ENCODE measurements around the gene SMURF1. TPM values are rescaled to one million over a fixed set of nuclear protein-coding genes. Genes with fewer than 3 reads are reported as not detected.

SMURF1 gene
- total and polyA plus RNA-seq, 2 of the 4 experiments (the other 2 are of a cell fraction): 13.4 to 20.3 TPM

GRCh38 chr7:99123571-99124033 is 20.3 kb downstream of the SMURF1 start:
- no peak overlapping the region for H4K8ac ChIP-seq (ENCODE audit: low read depth in 2 of 2, low read length in 2 of 2)
- no peak overlapping the region; the same call in 1 of the 2 replicates for H3K18ac ChIP-seq (ENCODE audit: low read depth, low read length)
- no peak overlapping the region for H3K9ac ChIP-seq (ENCODE audit: low read depth, low read length)
- TF ChIP-seq MXI1 (IDR thresholded peaks at IDR 0.05; ENCODE audit: borderline replicate concordance, low read depth, low read length): no peak
- peak; percentile 75 for TF ChIP-seq CEBPB (IDR thresholded peaks at IDR 0.05; ENCODE audit: low read depth, low read length)
- no peak for TF ChIP-seq RAD21 (IDR thresholded peaks at IDR 0.05; ENCODE audit: low read length)
- no peak for TF ChIP-seq FOS (IDR thresholded peaks at IDR 0.05; ENCODE audit: low read depth, low read length)
- no peaks in the 10 kb centered on the region for H3K27me3 ChIP-seq (ENCODE audit: control insufficient read depth, insufficient read depth, low read length)
- intact Hi-C loops (cut with micrococcal nuclease) (no loop called here), in situ Hi-C loops (cut with MboI; ENCODE audit: low sequenced_read_pairs) (no loop called here), dilution Hi-C loops (cut with HindIII; ENCODE audit: low sequenced_read_pairs, unreplicated experiment) (no loop called here)
- peaks cover 25% of the 10 kb centered on the region for H3K9me1 ChIP-seq (ENCODE audit: insufficient read depth, low read length)
- H3K4ac ChIP-seq (ENCODE audit: low read depth, low read length): peak overlapping the region; percentile 20; the same call in 1 of the 2 replicates
- no CpG with 5 or more reads among the region's 1 CpG for WGBS, 2 experiments (ENCODE audit: extremely low coverage in 2 of 2, insufficient read length in 1 of 2)
- no TSS peak for BruUV-seq (replicated peaks)
- peaks cover 3% of the 10 kb centered on the region for H3K36me3 ChIP-seq (ENCODE audit: control insufficient read depth, insufficient read depth, low read length)
- peak overlapping the region; percentile 31 for H2AK9ac ChIP-seq (replicated peaks; ENCODE audit: low read depth, low read length, poor library complexity)
- DNase-seq: peak; percentile 57
- H2BK120ac ChIP-seq (ENCODE audit: low read depth, low read length): peak overlapping the region; percentile 32; the same call in 1 of the 2 replicates
- H3K9me3 ChIP-seq (ENCODE audit: control insufficient read depth, insufficient read depth, low read length): 0 out of 2 replicates have a peak, but pooled peaks cover 2% of the 10 kb centered on the region
- CTCF ChIA-PET: interaction anchor here (0.5 kb wide), 1 partner anchor 29 kb away, joined by 3 read pairs; no protein-coding TSS in a partner anchor
- H2BK20ac ChIP-seq (ENCODE audit: low read depth, low read length): peak overlapping the region; percentile 14; the same call in 1 of the 2 replicates
- H3K4me1 ChIP-seq (ENCODE audit: control insufficient read depth, insufficient read depth, low read length): peaks cover 22% of the 10 kb centered on the region
- H3K79me1 ChIP-seq (ENCODE audit: low read depth in 1 of 2, low read length in 2 of 2): peaks cover 14 to 77% of the 10 kb centered on the region in 2 experiments
- H2BK5ac ChIP-seq (ENCODE audit: low read depth, low read length, poor library complexity, severe bottlenecking): peak overlapping the region; percentile 42
- no peak overlapping the region for H3K4me3 ChIP-seq (ENCODE audit: insufficient read depth, low read depth, low read length)
- peak; percentile 40 for ATAC-seq (ENCODE audit: low read depth)
- H2AK5ac ChIP-seq (ENCODE audit: low read depth, low read length): peak overlapping the region; percentile 66; the same call in 1 of the 2 replicates
- no peak overlapping the region for H3K4me2 ChIP-seq (ENCODE audit: low read depth, low read length)
- POLR2A ChIA-PET (ENCODE audit: unreplicated experiment): interaction anchor here (0.5 kb wide), 1 partner anchor 14 kb away, joined by 4 read pairs; no protein-coding TSS in a partner anchor
- peaks cover 80% of the 10 kb centered on the region for H4K20me1 ChIP-seq (ENCODE audit: insufficient read depth, low read length)
- no peak overlapping the region; the same call in 2 of the 3 replicates for H2BK15ac ChIP-seq (ENCODE audit: low read depth, low read length)
- H3K23ac ChIP-seq (ENCODE audit: low read depth, low read length): peak overlapping the region; percentile 79; the same call in 1 of the 2 replicates
- H3K14ac ChIP-seq (replicated peaks; ENCODE audit: low read depth, low read length): peak overlapping the region; percentile 64
- no peak overlapping the region for H2AFZ ChIP-seq (replicated peaks; ENCODE audit: low read length, poor library complexity)
- no peak overlapping the region for H4K5ac ChIP-seq (ENCODE audit: low read depth, low read length)
- H3K56ac ChIP-seq (ENCODE audit: extremely low read depth, insufficient read depth, low read length): no peak overlapping the region; the same call in 1 of the 2 replicates
- H4K91ac ChIP-seq (ENCODE audit: insufficient read depth, low read depth, low read length): peak overlapping the region; percentile 5; the same call in 1 of the 2 replicates
- peak overlapping the region; percentile 12; the same call in 1 of the 2 replicates for H3K27ac ChIP-seq (ENCODE audit: insufficient read depth, low read length)
